Lung (tissue), 12 donors: ENCODE measurements around the gene CEP164. TPM values are rescaled to one million over a fixed set of nuclear protein-coding genes. Genes with fewer than 3 reads are reported as not detected.

ENCODE experiments used
- ATAC-seq: fragments of 200-7000 bp; cut with Tn5 transposase; one replicate; pipeline ENCODE4 v1.9.1; 2020; ENCODE audit warnings: moderate number of reproducible peaks; ENCODE audit not compliant: insufficient read depth, low FRiP score
- DNase-seq, 3 donors: peaks; one replicate each; pipeline ENCODE4 v3.0.0-alpha.2; 2013 to 2017
- H3K27ac ChIP-seq, 2 donors: one replicate each; pipeline ENCODE4 v1.5.1; 2013; ENCODE audit warnings: mild to moderate bottlenecking in 2 of 2, moderate library complexity in 2 of 2, control low read depth in 1 of 2, inconsistent platforms in 1 of 2, low read depth in 1 of 2, low read length in 1 of 2
- H3K27me3 ChIP-seq, 3 donors: one replicate each; pipeline ENCODE4 v1.5.1; 2013; ENCODE audit warnings: low read length in 2 of 3; ENCODE audit not compliant: control insufficient read depth in 3 of 3, insufficient read depth in 3 of 3
- H3K36me3 ChIP-seq, 4 donors: one replicate each; pipeline ENCODE4 v1.5.1; 2013; ENCODE audit warnings: low read length in 4 of 4, mild to moderate bottlenecking in 1 of 4, moderate library complexity in 1 of 4; ENCODE audit not compliant: control insufficient read depth in 4 of 4, insufficient read depth in 4 of 4
- H3K4me1 ChIP-seq, 5 donors: one replicate each; pipeline ENCODE4 v1.5.1; 2013; ENCODE audit warnings: low read length in 5 of 5, mild to moderate bottlenecking in 2 of 5, moderate library complexity in 1 of 5; ENCODE audit not compliant: control insufficient read depth in 5 of 5, insufficient read depth in 5 of 5
- H3K4me3 ChIP-seq: one replicate; pipeline ENCODE4 v1.5.1; 2013; ENCODE audit warnings: mild to moderate bottlenecking, control low read depth, moderate library complexity
- H3K9ac ChIP-seq, 2 donors: one replicate each; pipeline ENCODE4 v1.5.1; 2013; ENCODE audit warnings: low read length in 2 of 2, control low read depth in 1 of 2; ENCODE audit not compliant: insufficient read depth in 1 of 2
- H3K9me3 ChIP-seq, 4 donors: one replicate each; pipeline ENCODE4 v1.5.1; 2013; ENCODE audit warnings: low read length in 3 of 4, mild to moderate bottlenecking in 1 of 4, moderate library complexity in 1 of 4; ENCODE audit not compliant: control insufficient read depth in 4 of 4, insufficient read depth in 3 of 4
- CTCF ChIP-seq: IDR thresholded peaks from 2 replicates; pipeline ENCODE4 v1.5.1; 2012; ENCODE audit warnings: mild to moderate bottlenecking; ENCODE audit errors: control extremely low read depth, extremely low read depth
- WGBS, 2 donors: extraction: QIAGEN DNeasy Blood & Tissue Kit; methylation state at CpG; one replicate each; pipeline ENCODE4 v1.1.7; 2013; 5-methylcytosine and 5-hydroxymethylcytosine counted together
- polyA plus RNA-seq, 2 donors: library from polyadenylated mRNA; stranded (reverse); fragments of 200-250 nt; gene quantifications; one replicate each; pipeline ENCODE4 v1.2.1, GENCODE V29; 2013
- total RNA-seq, 2 donors: library from RNA; depleted of rRNA in 1 of 2; stranded (reverse); fragments of >200 nt in 1 of 2; gene quantifications; one replicate each; pipeline ENCODE4 v1.2.1, GENCODE V29; 2014 to 2021
- donor health status: control.
- donor health status: control.
- donor health status: Bipolar disorder and iron deficiency.
- donor health status: healthy.
- donor health status: DM: yes; HTN: yes; CAD: no.

The CEP164 gene
- total and polyA plus RNA-seq, 4 donors, result 12.0 to 36.1 (median 26.7) TPM

- 50 to 76% methylated on average over 5 of the region's 5 CpGs for WGBS, 2 donors
- ATAC-seq, result peak; percentile 31
- no peak for TF ChIP-seq CTCF
- Histone ChIP-seq H3K36me3 (no peaks in the 10 kb centered on the region), H3K27me3 (peaks cover 0 to 2% (median 0%) of the 10 kb centered on the region in 3 donors), H3K4me3 (no peak overlapping the region), H3K9ac (no peak overlapping the region), H3K27ac (no peak overlapping the region), H3K9me3 (peaks cover 0 to under 1% (median 0%) of the 10 kb centered on the region in 4 donors), H3K4me1 (peaks cover 0 to 4% (median 0%) of the 10 kb centered on the region in 5 donors)
- no peak for DNase-seq
Measured at GRCh38 chr11:117459979-117460300, 132.3 kb downstream of the CEP164 start.

- no peak overlapping the region for H3K27ac ChIP-seq
- DNase-seq (no peak), ATAC-seq (no peak)
- no peak overlapping the region for H3K4me3 ChIP-seq
- WGBS, 2 donors, result 91 to 97% methylated on average over 16 of the region's 16 CpGs
- H3K9me3 ChIP-seq, result no peaks in the 10 kb centered on the region
- peaks cover 0 to 2% (median 0%) of the 10 kb centered on the region in 3 donors for H3K27me3 ChIP-seq
- no peak overlapping the region for H3K9ac ChIP-seq
- no peak for TF ChIP-seq CTCF
- H3K36me3 ChIP-seq, result no peaks in the 10 kb centered on the region
- H3K4me1 ChIP-seq, result peaks cover 0 to 4% (median 0%) of the 10 kb centered on the region in 5 donors
Measured at GRCh38 chr11:117461396-117462182, 133.9 kb downstream of the CEP164 start.

GRCh38 chr11:117462183-117462863, 134.7 kb downstream of the CEP164 start:
- WGBS, 2 donors, result 86 to 89% methylated on average over 18 of the region's 18 CpGs

More at GRCh38 chr11:117462183-117462863, 134.7 kb downstream of the CEP164 start:
- H3K4me3 ChIP-seq, result no peak overlapping the region
- TF ChIP-seq CTCF, result no peak
- peak in 1 of 3 donors; percentile 1 for DNase-seq
- H3K9me3 ChIP-seq, result no peaks in the 10 kb centered on the region
- peaks cover 0 to 2% (median 0%) of the 10 kb centered on the region in 3 donors for H3K27me3 ChIP-seq
- no peak for ATAC-seq
- no peaks in the 10 kb centered on the region for H3K36me3 ChIP-seq
- H3K27ac ChIP-seq, result no peak overlapping the region
- no peak overlapping the region for H3K9ac ChIP-seq
- H3K4me1 ChIP-seq, result peaks cover 0 to 3% (median 0%) of the 10 kb centered on the region in 5 donors
